ENCODE measurements around the gene ANO7. TPM values are rescaled to one million over a fixed set of nuclear protein-coding genes. Genes with fewer than 3 reads are reported as not detected.

Gene ANO7
- polyA plus RNA-seq, 1 of the 3 experiments (the other 2 are of a cell fraction) = 0.81 TPM

DNA sequence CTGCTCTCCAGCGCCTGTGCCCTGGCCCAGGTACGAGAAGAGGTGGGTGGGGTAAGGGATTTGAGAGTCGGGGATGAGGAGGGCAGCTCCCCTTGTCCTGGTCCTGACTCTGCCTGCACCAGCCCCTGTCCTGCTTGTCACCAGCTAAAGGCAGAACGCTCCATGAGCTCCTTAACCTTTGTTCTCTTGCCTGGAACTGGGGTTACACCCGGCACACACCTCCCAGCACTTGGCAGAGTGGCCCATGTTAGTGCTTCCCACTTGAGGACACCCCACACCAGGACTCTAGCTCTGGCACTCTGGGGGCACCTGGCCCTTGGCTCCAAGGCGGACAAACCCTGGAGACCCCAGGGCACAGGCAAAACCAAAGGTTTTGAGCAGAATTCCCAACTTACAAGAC, 19.2 kb downstream of the ANO7 start (continued):
- no peak for TF ChIP-seq FOXM1 (IDR thresholded peaks at IDR 0.05; ENCODE audit: low read depth)

DNA sequence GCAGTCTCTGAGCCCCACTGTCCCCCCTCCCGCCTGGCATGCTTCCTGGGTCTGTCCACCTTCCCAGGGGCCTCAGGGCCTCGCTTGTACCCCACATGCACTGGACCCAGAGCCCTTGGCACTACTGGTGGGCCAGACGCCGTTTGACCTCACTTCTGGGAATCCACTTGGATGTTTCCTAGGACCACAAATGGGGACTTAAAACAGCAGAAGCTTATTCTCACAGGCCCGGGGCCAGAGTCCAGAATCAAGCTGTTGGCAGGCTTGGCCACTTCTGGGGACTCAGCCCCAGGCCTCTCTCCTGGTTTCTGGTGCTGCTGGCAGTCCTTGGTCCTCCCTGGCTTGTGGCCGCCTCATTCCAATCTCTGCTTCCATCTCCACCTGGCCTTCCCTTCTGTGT, 19.6 kb downstream of the ANO7 start:
- CTCF ChIA-PET = interaction anchor here (1.0 kb wide), 1 partner anchor 11 kb away, joined by 3 read pairs; no protein-coding TSS in a partner anchor

DNA sequence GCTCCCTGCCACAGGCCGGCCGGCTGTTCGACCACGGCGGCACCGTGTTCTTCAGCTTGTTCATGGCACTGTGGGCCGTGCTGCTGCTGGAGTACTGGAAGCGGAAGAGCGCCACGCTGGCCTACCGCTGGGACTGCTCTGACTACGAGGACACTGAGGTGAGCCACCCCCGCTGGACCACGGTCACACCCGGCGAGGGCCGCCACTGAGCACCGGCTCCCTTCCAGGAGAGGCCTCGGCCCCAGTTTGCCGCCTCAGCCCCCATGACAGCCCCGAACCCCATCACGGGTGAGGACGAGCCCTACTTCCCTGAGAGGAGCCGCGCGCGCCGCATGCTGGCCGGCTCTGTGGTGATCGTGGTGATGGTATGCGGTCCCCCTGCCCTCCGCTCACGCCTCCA, 20.8 kb downstream of the ANO7 start:
- Histone ChIP-seq H3K9me3 (no peaks in the 10 kb centered on the region), H3K4me3 (ENCODE audit: low read depth in 2 of 2, low read length in 1 of 2) (no peak overlapping the region), H2AFZ (ENCODE audit: low read depth) (no peak overlapping the region), H3K79me2 (ENCODE audit: insufficient read depth) (no peaks in the 10 kb centered on the region), H3F3A (replicated peaks; ENCODE audit: insufficient read depth) (no peaks in the 10 kb centered on the region), H3K4me1 (ENCODE audit: control insufficient read depth in 1 of 2, insufficient read depth in 2 of 2, low read depth in 1 of 2, low read length in 1 of 2) (peaks cover 0 to 10% of the 10 kb centered on the region in 2 experiments; a peak in 1 of 4 replicates), H3K4me2 (no peak overlapping the region), H3K36me3 (replicated peaks in 1 of 2; ENCODE audit: control insufficient read depth in 1 of 2, insufficient read depth in 2 of 2, low read length in 1 of 2) (no peaks in the 10 kb centered on the region), H3K27ac (ENCODE audit: low read depth in 2 of 2, low read length in 1 of 2) (no peak overlapping the region), H3K9ac (no peak overlapping the region), H3K9me2 (no peaks in the 10 kb centered on the region), H3K27me3 (ENCODE audit: insufficient read depth) (no peaks in the 10 kb centered on the region), H4K20me1 (ENCODE audit: insufficient read depth) (no peaks in the 10 kb centered on the region)
- no CpG with 5 or more reads among the region's 33 CpGs for WGBS (ENCODE audit: low lambda C conversion rate)
- ChIA-PET CTCF (no interaction called here), POLR2A (no interaction called here)
- DNase-seq = no peak
- no peak for TF ChIP-seq NFIC (IDR thresholded peaks at IDR 0.05; ENCODE audit: borderline replicate concordance)
- TF ChIP-seq, protein P1, sequence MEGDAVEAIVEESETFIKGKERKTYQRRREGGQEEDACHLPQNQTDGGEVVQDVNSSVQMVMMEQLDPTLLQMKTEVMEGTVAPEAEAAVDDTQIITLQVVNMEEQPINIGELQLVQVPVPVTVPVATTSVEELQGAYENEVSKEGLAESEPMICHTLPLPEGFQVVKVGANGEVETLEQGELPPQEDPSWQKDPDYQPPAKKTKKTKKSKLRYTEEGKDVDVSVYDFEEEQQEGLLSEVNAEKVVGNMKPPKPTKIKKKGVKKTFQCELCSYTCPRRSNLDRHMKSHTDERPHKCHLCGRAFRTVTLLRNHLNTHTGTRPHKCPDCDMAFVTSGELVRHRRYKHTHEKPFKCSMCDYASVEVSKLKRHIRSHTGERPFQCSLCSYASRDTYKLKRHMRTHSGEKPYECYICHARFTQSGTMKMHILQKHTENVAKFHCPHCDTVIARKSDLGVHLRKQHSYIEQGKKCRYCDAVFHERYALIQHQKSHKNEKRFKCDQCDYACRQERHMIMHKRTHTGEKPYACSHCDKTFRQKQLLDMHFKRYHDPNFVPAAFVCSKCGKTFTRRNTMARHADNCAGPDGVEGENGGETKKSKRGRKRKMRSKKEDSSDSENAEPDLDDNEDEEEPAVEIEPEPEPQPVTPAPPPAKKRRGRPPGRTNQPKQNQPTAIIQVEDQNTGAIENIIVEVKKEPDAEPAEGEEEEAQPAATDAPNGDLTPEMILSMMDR (IDR thresholded peaks at IDR 0.05) = no peak
- TF ChIP-seq, protein P2, sequence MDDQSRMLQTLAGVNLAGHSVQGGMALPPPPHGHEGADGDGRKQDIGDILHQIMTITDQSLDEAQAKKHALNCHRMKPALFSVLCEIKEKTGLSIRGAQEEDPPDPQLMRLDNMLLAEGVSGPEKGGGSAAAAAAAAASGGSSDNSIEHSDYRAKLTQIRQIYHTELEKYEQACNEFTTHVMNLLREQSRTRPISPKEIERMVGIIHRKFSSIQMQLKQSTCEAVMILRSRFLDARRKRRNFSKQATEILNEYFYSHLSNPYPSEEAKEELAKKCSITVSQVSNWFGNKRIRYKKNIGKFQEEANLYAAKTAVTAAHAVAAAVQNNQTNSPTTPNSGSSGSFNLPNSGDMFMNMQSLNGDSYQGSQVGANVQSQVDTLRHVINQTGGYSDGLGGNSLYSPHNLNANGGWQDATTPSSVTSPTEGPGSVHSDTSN (IDR thresholded peaks at IDR 0.05) = no peak
- TF ChIP-seq, protein P3, sequence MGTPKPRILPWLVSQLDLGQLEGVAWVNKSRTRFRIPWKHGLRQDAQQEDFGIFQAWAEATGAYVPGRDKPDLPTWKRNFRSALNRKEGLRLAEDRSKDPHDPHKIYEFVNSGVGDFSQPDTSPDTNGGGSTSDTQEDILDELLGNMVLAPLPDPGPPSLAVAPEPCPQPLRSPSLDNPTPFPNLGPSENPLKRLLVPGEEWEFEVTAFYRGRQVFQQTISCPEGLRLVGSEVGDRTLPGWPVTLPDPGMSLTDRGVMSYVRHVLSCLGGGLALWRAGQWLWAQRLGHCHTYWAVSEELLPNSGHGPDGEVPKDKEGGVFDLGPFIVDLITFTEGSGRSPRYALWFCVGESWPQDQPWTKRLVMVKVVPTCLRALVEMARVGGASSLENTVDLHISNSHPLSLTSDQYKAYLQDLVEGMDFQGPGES (IDR thresholded peaks at IDR 0.05; ENCODE audit: low read depth, low read length) = no peak
- no peak for TF ChIP-seq JUND (IDR thresholded peaks at IDR 0.05)
- no peak for TF ChIP-seq EZH2phosphoT487 (IDR thresholded peaks at IDR 0.05; ENCODE audit: borderline replicate concordance, low read depth)
- no peak for TF ChIP-seq YY1 (IDR thresholded peaks at IDR 0.05; ENCODE audit: low read depth)
- no peak for TF ChIP-seq GABPA (IDR thresholded peaks at IDR 0.05; ENCODE audit: low read depth)

More for the DNA sequence above, 19.6 kb downstream of the ANO7 start:
- Histone ChIP-seq H3K9me3 (no peaks in the 10 kb centered on the region), H2AFZ (ENCODE audit: low read depth) (no peak overlapping the region), H3K4me2 (no peak overlapping the region), H3K9me2 (no peaks in the 10 kb centered on the region), H3K36me3 (replicated peaks in 1 of 2; ENCODE audit: control insufficient read depth in 1 of 2, insufficient read depth in 2 of 2, low read length in 1 of 2) (no peaks in the 10 kb centered on the region), H3K79me2 (ENCODE audit: insufficient read depth) (no peaks in the 10 kb centered on the region), H3F3A (replicated peaks; ENCODE audit: insufficient read depth) (no peaks in the 10 kb centered on the region), H3K4me1 (ENCODE audit: control insufficient read depth in 1 of 2, insufficient read depth in 2 of 2, low read depth in 1 of 2, low read length in 1 of 2) (peaks cover 0 to 10% of the 10 kb centered on the region in 2 experiments; a peak in 1 of 4 replicates), H3K9ac (no peak overlapping the region), H4K20me1 (ENCODE audit: insufficient read depth) (no peaks in the 10 kb centered on the region), H3K27me3 (ENCODE audit: insufficient read depth) (no peaks in the 10 kb centered on the region), H3K27ac (ENCODE audit: low read depth in 2 of 2, low read length in 1 of 2) (no peak overlapping the region; a peak in 1 of 4 replicates), H3K4me3 (ENCODE audit: low read depth in 2 of 2, low read length in 1 of 2) (no peak overlapping the region)
- POLR2A ChIA-PET = no interaction called here
- 57% methylated on average over 5 of the region's 6 CpGs for WGBS (ENCODE audit: low lambda C conversion rate)
- TF ChIP-seq GATA2 (CRISPR knock-in tag; IDR thresholded peaks at IDR 0.05) (no peak), SIN3A (IDR thresholded peaks at IDR 0.05; ENCODE audit: borderline replicate concordance, low read depth, low read length) (no peak), RCOR1 (IDR thresholded peaks at IDR 0.05; ENCODE audit: low read length) (no peak), FOSL2 (IDR thresholded peaks at IDR 0.05; ENCODE audit: borderline replicate concordance, low read depth) (no peak), FOXJ3 (CRISPR knock-in tag; IDR thresholded peaks at IDR 0.05) (no peak), NRF1 (IDR thresholded peaks at IDR 0.05; ENCODE audit: low read depth, low read length) (no peak)
- TF ChIP-seq, protein P2 (IDR thresholded peaks at IDR 0.05) = no peak
- TF ChIP-seq, protein P4, sequence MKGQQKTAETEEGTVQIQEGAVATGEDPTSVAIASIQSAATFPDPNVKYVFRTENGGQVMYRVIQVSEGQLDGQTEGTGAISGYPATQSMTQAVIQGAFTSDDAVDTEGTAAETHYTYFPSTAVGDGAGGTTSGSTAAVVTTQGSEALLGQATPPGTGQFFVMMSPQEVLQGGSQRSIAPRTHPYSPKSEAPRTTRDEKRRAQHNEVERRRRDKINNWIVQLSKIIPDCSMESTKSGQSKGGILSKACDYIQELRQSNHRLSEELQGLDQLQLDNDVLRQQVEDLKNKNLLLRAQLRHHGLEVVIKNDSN (IDR thresholded peaks at IDR 0.05; ENCODE audit: borderline replicate concordance, low read depth) = no peak
- TF ChIP-seq, protein P5, sequence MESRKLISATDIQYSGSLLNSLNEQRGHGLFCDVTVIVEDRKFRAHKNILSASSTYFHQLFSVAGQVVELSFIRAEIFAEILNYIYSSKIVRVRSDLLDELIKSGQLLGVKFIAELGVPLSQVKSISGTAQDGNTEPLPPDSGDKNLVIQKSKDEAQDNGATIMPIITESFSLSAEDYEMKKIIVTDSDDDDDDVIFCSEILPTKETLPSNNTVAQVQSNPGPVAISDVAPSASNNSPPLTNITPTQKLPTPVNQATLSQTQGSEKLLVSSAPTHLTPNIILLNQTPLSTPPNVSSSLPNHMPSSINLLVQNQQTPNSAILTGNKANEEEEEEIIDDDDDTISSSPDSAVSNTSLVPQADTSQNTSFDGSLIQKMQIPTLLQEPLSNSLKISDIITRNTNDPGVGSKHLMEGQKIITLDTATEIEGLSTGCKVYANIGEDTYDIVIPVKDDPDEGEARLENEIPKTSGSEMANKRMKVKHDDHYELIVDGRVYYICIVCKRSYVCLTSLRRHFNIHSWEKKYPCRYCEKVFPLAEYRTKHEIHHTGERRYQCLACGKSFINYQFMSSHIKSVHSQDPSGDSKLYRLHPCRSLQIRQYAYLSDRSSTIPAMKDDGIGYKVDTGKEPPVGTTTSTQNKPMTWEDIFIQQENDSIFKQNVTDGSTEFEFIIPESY (IDR thresholded peaks at IDR 0.05; ENCODE audit: borderline replicate concordance, low read depth) = no peak
- DNase-seq = no peak

All from SK-N-SH (cell line).